Astrocyte (in vitro differentiated cells and primary cell): ENCODE data around the gene KXD1. TPM values are rescaled to one million over a fixed set of nuclear protein-coding genes. Genes with fewer than 3 reads are reported as not detected.

ENCODE experiments used
- DNase-seq: peaks from one replicate; pipeline ENCODE4 v3.0.0-alpha.2; 2010; ENCODE audit warnings: low read depth
- FAIRE-seq: peaks from 2 replicates; lab custom pipeline; 2011; peaks lifted over from hg19 to GRCh38; lab: Jason Lieb, UNC
- H2AFZ ChIP-seq: 2 replicates; pipeline ENCODE4 v1.6.0; 2012; ENCODE audit warnings: low read depth, low read length, inconsistent platforms
- H3K27ac ChIP-seq: 2 replicates; pipeline ENCODE4 v1.5.1; 2011; ENCODE audit warnings: low read depth, low read length, inconsistent platforms
- H3K27me3 ChIP-seq: 2 replicates; pipeline ENCODE4 v1.6.0; 2011; ENCODE audit warnings: low read length, inconsistent platforms; ENCODE audit not compliant: insufficient read depth
- H3K36me3 ChIP-seq: 2 replicates; pipeline ENCODE4 v1.5.1; 2011; ENCODE audit warnings: low read length, inconsistent platforms; ENCODE audit not compliant: insufficient read depth
- H3K4me1 ChIP-seq: 2 replicates; pipeline ENCODE4 v1.5.1; 2011; ENCODE audit warnings: low read length, inconsistent platforms; ENCODE audit not compliant: insufficient read depth
- H3K4me2 ChIP-seq: 2 replicates; pipeline ENCODE4 v1.6.0; 2012; ENCODE audit warnings: low read length, inconsistent platforms
- H3K4me3 ChIP-seq: 2 replicates; pipeline ENCODE4 v1.5.1; 2011; ENCODE audit warnings: low read depth, mild to moderate bottlenecking, low read length, inconsistent platforms; ENCODE audit not compliant: insufficient read depth
- H3K79me2 ChIP-seq: 2 replicates; pipeline ENCODE4 v1.6.0; 2012; ENCODE audit warnings: mild to moderate bottlenecking, low read length, inconsistent platforms; ENCODE audit not compliant: insufficient read depth
- H3K9ac ChIP-seq: 2 replicates; pipeline ENCODE4 v1.6.0; 2012; ENCODE audit warnings: mild to moderate bottlenecking, low read length, inconsistent platforms
- H3K9me3 ChIP-seq: 2 replicates; pipeline ENCODE4 v1.5.1; 2012; ENCODE audit warnings: low read depth, mild to moderate bottlenecking, low read length, inconsistent platforms; ENCODE audit not compliant: insufficient read depth
- H4K20me1 ChIP-seq: 2 replicates; pipeline ENCODE4 v1.6.0; 2012; ENCODE audit warnings: low read length, inconsistent platforms; ENCODE audit not compliant: insufficient read depth
- H3K27ac Mint-ChIP-seq: one replicate; pipeline ENCODE4 v1.8.0; 2021; ENCODE audit warnings: mild to moderate bottlenecking, mixed read lengths; ENCODE audit not compliant: unreplicated experiment
- H3K27me3 Mint-ChIP-seq: one replicate; pipeline ENCODE4 v1.8.0; 2021; ENCODE audit warnings: low read depth, mixed read lengths; ENCODE audit not compliant: unreplicated experiment
- H3K36me3 Mint-ChIP-seq: one replicate; pipeline ENCODE4 v1.8.0; 2021; ENCODE audit warnings: low read depth, mixed read lengths; ENCODE audit not compliant: unreplicated experiment
- H3K4me1 Mint-ChIP-seq: one replicate; pipeline ENCODE4 v1.8.0; 2021; ENCODE audit warnings: low read depth, mixed read lengths; ENCODE audit not compliant: unreplicated experiment
- H3K4me3 Mint-ChIP-seq: one replicate; pipeline ENCODE4 v1.8.0; 2021; ENCODE audit warnings: mild to moderate bottlenecking, moderate library complexity, mixed read lengths; ENCODE audit not compliant: unreplicated experiment
- H3K9me3 Mint-ChIP-seq: one replicate; pipeline ENCODE4 v1.8.0; 2021; ENCODE audit warnings: mild to moderate bottlenecking, mixed read lengths; ENCODE audit not compliant: unreplicated experiment
- EZH2 ChIP-seq: IDR thresholded peaks from 2 replicates; pipeline ENCODE4 v1.6.1; 2012; ENCODE audit warnings: mild to moderate bottlenecking, low read length, inconsistent platforms; ENCODE audit not compliant: insufficient read depth
- total RNA-seq: library from RNA; stranded (reverse); gene quantifications from 2 replicates; pipeline ENCODE4 v1.2.1, GENCODE V29; 2021
- TF ChIP-seq, protein P1 (sequence below): IDR thresholded peaks from 2 replicates; pipeline ENCODE4 v1.5.1; 2011; ENCODE audit warnings: low read depth, mild to moderate bottlenecking, inconsistent platforms, low read length, moderate library complexity; ENCODE audit not compliant: insufficient read depth

KXD1 gene
- total RNA-seq, 1 donor from 2014 or later = 80.2 TPM

DNA sequence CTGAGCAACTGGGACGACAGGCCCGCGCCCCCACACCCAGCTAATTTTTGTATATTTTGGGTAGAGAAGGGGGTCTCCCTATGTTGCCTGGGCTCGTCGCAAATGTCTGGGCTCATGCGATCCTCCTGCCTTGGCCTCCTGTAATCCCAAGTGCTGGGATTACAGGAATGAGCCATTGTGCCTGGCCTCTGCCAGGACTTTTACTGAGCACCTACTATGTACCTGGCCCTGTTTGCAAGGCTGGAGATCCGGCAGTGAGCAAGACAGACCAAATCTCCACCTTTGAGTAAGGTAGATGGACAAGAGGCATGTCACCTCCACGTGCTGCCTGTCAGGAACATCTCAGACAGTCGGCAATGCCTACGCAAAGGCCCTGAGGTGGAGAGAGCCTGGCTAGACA is 21.2 kb upstream of the KXD1 start:
- H3K36me3 Mint-ChIP-seq = peaks cover 24% of the 10 kb centered on the region
- H3K9me3 Mint-ChIP-seq = no peaks in the 10 kb centered on the region
- peaks cover under 1% of the 10 kb centered on the region for H3K4me1 ChIP-seq
- H3K4me2 ChIP-seq = no peak overlapping the region
- no peaks in the 10 kb centered on the region for H3K9me3 ChIP-seq
- H3K4me3 Mint-ChIP-seq = no peak overlapping the region
- H3K27ac ChIP-seq = no peak overlapping the region
- peaks cover 4% of the 10 kb centered on the region for H3K79me2 ChIP-seq
- no peak overlapping the region for H3K27ac Mint-ChIP-seq
- H3K4me3 ChIP-seq = no peak overlapping the region
- no peaks in the 10 kb centered on the region for H3K27me3 ChIP-seq
- no peak overlapping the region for H3K9ac ChIP-seq
- H3K27me3 Mint-ChIP-seq = no peaks in the 10 kb centered on the region
- FAIRE-seq (no peak), DNase-seq (no peak)
- no peak overlapping the region for H2AFZ ChIP-seq
- H3K4me1 Mint-ChIP-seq = no peaks in the 10 kb centered on the region
- TF ChIP-seq, protein P1, sequence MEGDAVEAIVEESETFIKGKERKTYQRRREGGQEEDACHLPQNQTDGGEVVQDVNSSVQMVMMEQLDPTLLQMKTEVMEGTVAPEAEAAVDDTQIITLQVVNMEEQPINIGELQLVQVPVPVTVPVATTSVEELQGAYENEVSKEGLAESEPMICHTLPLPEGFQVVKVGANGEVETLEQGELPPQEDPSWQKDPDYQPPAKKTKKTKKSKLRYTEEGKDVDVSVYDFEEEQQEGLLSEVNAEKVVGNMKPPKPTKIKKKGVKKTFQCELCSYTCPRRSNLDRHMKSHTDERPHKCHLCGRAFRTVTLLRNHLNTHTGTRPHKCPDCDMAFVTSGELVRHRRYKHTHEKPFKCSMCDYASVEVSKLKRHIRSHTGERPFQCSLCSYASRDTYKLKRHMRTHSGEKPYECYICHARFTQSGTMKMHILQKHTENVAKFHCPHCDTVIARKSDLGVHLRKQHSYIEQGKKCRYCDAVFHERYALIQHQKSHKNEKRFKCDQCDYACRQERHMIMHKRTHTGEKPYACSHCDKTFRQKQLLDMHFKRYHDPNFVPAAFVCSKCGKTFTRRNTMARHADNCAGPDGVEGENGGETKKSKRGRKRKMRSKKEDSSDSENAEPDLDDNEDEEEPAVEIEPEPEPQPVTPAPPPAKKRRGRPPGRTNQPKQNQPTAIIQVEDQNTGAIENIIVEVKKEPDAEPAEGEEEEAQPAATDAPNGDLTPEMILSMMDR = no peak
- no peak for TF ChIP-seq EZH2
- H3K36me3 ChIP-seq = peaks cover 9% of the 10 kb centered on the region
- H4K20me1 ChIP-seq = peaks cover 1% of the 10 kb centered on the region

DNA sequence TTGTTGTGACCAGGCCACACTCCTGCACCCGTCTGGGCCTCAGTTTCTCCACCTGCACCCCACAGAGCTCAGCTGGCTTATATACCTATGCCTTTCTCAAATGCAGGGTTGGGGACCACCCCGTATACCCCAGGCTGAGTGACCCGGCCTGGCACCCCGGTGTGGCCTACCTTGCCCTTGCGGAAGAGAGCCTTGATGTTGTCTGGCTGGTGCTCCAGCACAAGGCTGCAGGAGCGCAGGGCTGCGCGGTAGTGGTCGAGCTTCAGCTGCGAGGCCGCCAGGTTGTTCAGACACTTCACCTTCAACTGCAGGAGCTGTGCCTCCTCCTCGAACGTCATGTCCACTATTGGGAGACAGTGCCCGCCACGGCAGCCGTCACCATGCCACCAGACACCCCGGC is 20.2 kb upstream of the KXD1 start:
- no peak overlapping the region for H2AFZ ChIP-seq
- H3K9me3 Mint-ChIP-seq = no peaks in the 10 kb centered on the region
- peaks cover 9% of the 10 kb centered on the region for H3K4me1 ChIP-seq
- no peak for FAIRE-seq
- H3K4me1 Mint-ChIP-seq = no peaks in the 10 kb centered on the region
- H4K20me1 ChIP-seq = peaks cover 9% of the 10 kb centered on the region
- H3K4me2 ChIP-seq = no peak overlapping the region
- H3K27me3 ChIP-seq = no peaks in the 10 kb centered on the region
- DNase-seq = no peak
- no peak overlapping the region for H3K9ac ChIP-seq
- peaks cover 21% of the 10 kb centered on the region for H3K36me3 Mint-ChIP-seq
- no peak overlapping the region for H3K4me3 Mint-ChIP-seq
- no peak overlapping the region for H3K27ac Mint-ChIP-seq
- H3K27me3 Mint-ChIP-seq = no peaks in the 10 kb centered on the region
- TF ChIP-seq, protein P1 = no peak
- no peak for TF ChIP-seq EZH2
- no peak overlapping the region for H3K4me3 ChIP-seq
- H3K79me2 ChIP-seq = peaks cover 13% of the 10 kb centered on the region
- no peak overlapping the region for H3K27ac ChIP-seq
- peaks cover 9% of the 10 kb centered on the region for H3K36me3 ChIP-seq
- no peaks in the 10 kb centered on the region for H3K9me3 ChIP-seq

DNA sequence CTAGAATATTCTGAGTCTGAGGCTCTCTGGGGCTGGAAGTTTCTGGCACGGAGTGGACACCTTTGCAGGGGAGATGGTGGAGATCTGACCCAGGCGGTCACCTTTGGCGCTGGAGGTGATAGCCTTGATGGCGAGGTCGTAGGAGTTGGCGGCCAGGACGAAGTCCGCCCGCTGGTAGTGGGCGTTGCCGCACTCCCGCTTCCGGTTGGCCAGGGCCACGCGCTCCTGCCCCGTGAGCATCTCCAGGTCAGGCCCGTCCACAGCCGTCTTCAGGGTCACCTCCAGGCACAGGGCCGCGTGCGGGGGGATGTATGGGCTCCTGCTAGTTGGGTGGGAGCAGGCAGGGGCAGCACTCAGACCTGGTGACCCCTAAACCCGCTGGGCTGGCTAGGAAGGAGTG is 19.6 kb upstream of the KXD1 start:
- FAIRE-seq (no peak), DNase-seq (no peak)
- TF ChIP-seq EZH2 = no peak
- TF ChIP-seq, protein P1 = no peak
- Histone ChIP-seq H3K9me3 (no peaks in the 10 kb centered on the region), H3K27me3 (no peaks in the 10 kb centered on the region), H3K27ac (no peak overlapping the region), H3K4me1 (peaks cover 10% of the 10 kb centered on the region), H3K9ac (no peak overlapping the region), H3K4me3 (no peak overlapping the region), H3K4me2 (no peak overlapping the region), H3K79me2 (peaks cover 16% of the 10 kb centered on the region), H4K20me1 (peaks cover 9% of the 10 kb centered on the region), H2AFZ (no peak overlapping the region), H3K36me3 (peaks cover 9% of the 10 kb centered on the region)
- no peak overlapping the region for H3K27ac Mint-ChIP-seq
- H3K9me3 Mint-ChIP-seq = no peaks in the 10 kb centered on the region
- peaks cover 20% of the 10 kb centered on the region for H3K36me3 Mint-ChIP-seq
- H3K4me1 Mint-ChIP-seq = no peaks in the 10 kb centered on the region
- no peaks in the 10 kb centered on the region for H3K27me3 Mint-ChIP-seq
- no peak overlapping the region for H3K4me3 Mint-ChIP-seq
